Loucy (cell line): ENCODE data around the gene STS.

Experiments
- CTCF ChIP-seq: fragments of 200-600 bp; sonication (generic); conservative IDR thresholded peaks from 2 replicates; pipeline ENCODE4 v1.5.1; 2014; ENCODE audit warnings: mild to moderate bottlenecking, antibody characterized with exemption, low read length
- EZH2phosphoT487 ChIP-seq: fragments of 200-600 bp; IDR thresholded peaks from 2 replicates; pipeline ENCODE4 v1.6.1; 2018; ENCODE audit warnings: antibody characterized with exemption, mild to moderate bottlenecking, moderate library complexity, borderline replicate concordance

- TF ChIP-seq EZH2phosphoT487: no peak
- TF ChIP-seq CTCF: no peak
Measured at GRCh38 chrX:7131621-7132020, 15.9 kb upstream of the STS start.
